PC-3 (cell line): ENCODE results near the gene ARHGAP15. TPM values are rescaled to one million over a fixed set of nuclear protein-coding genes. Genes with fewer than 3 reads are reported as not detected.

Source experiments
- ATAC-seq: fragments of 200-7000 bp; cut with Tn5 transposase; 2 replicates; pipeline ENCODE4 v1.9.1; 2020; ENCODE audit warnings: mild to moderate bottlenecking, moderate library complexity
- Bru-seq: library from RNA; stranded (reverse); fragments of 400-500 nt; gene quantifications from one replicate; lab custom pipeline; 2021; lab: Mats Ljungman, UMichigan
- BruChase-seq, 2 experiments: library from RNA; stranded (reverse); fragments of 400-500 nt; gene quantifications; one replicate each; lab custom pipeline; 2021; lab: Mats Ljungman, UMichigan
- BruUV-seq: library from RNA; stranded (reverse); fragments of 400-500 nt; replicated peaks from 2 replicates; lab custom pipeline; 2021; lab: Mats Ljungman, UMichigan
- CTCF ChIA-PET: fragments of 300-600 bp; sonication (Branson Sonifier 250); formaldehyde crosslinking; loops from one replicate; lab custom pipeline; 2022; ENCODE audit warnings: antibody characterized with exemption; lab: Charles Lee
- POLR2A ChIA-PET: fragments of 300-600 bp; sonication (Branson Sonifier 250); formaldehyde crosslinking; loops from one replicate; lab custom pipeline; 2022; ENCODE audit warnings: antibody characterized with exemption; ENCODE audit not compliant: unreplicated experiment; lab: Charles Lee
- DNase-seq: peaks from one replicate; pipeline ENCODE4 v3.0.0-alpha.2; 2015
- H2AFZ ChIP-seq: fragments of 300-600 bp; sonication (generic); 2 replicates; pipeline ENCODE4 v1.6.0; 2016; ENCODE audit warnings: antibody characterized with exemption, low read length
- H3F3A ChIP-seq: fragments of 300-600 bp; sonication (generic); one replicate; pipeline ENCODE4 v1.6.0; 2017; ENCODE audit warnings: antibody characterized with exemption, low read length, control low read depth, mild to moderate bottlenecking; ENCODE audit not compliant: unreplicated experiment
- H3K27ac ChIP-seq: fragments of 300-600 bp; sonication (generic); 2 replicates; pipeline ENCODE4 v1.5.1; 2016; ENCODE audit warnings: mild to moderate bottlenecking, low read length
- H3K27me3 ChIP-seq: fragments of 300-600 bp; sonication (generic); 2 replicates; pipeline ENCODE4 v1.6.1; 2016; ENCODE audit warnings: low read length, mixed read lengths
- H3K36me3 ChIP-seq: fragments of 300-600 bp; sonication (generic); 2 replicates; pipeline ENCODE4 v1.6.1; 2016; ENCODE audit warnings: low read depth, mixed run types, low read length, mixed read lengths
- H3K4me1 ChIP-seq: fragments of 300-600 bp; sonication (generic); 2 replicates; pipeline ENCODE4 v1.5.1; 2016; ENCODE audit warnings: low read length; ENCODE audit not compliant: insufficient read depth
- H3K4me2 ChIP-seq: fragments of 300-600 bp; sonication (generic); 2 replicates; pipeline ENCODE4 v1.6.0; 2016; ENCODE audit warnings: low read length
- H3K4me3 ChIP-seq: fragments of 300-600 bp; sonication (generic); 2 replicates; pipeline ENCODE4 v1.5.1; 2016; ENCODE audit warnings: mild to moderate bottlenecking, low read length, mixed read lengths
- H3K79me2 ChIP-seq: fragments of 300-600 bp; sonication (generic); 2 replicates; pipeline ENCODE4 v1.6.1; 2017; ENCODE audit warnings: low read length, mixed read lengths
- H3K9ac ChIP-seq: fragments of 300-600 bp; sonication (generic); 2 replicates; pipeline ENCODE4 v1.6.0; 2016; ENCODE audit warnings: mild to moderate bottlenecking, low read length
- H3K9me2 ChIP-seq: fragments of 300-600 bp; sonication (generic); replicated peaks from 2 replicates; pipeline ENCODE4 v1.6.1; 2016; ENCODE audit warnings: mixed run types, low read length, mixed read lengths
- H3K9me3 ChIP-seq: fragments of 300-600 bp; sonication (generic); 2 replicates; pipeline ENCODE4 v1.6.1; 2016; ENCODE audit warnings: low read length, mixed read lengths
- H4K20me1 ChIP-seq: fragments of 300-600 bp; sonication (generic); 2 replicates; pipeline ENCODE4 v1.6.1; 2016; ENCODE audit warnings: low read length, mixed read lengths
- CTCF ChIP-seq: fragments of 300-600 bp; sonication (generic); conservative IDR thresholded peaks from 2 replicates; pipeline ENCODE4 v1.5.1; 2017; ENCODE audit warnings: antibody characterized with exemption, low read depth, mild to moderate bottlenecking, low read length
- EZH2 ChIP-seq: fragments of 300-600 bp; sonication (generic); IDR thresholded peaks from one replicate; pipeline ENCODE4 v1.6.1; 2017; ENCODE audit warnings: antibody characterized with exemption, mild to moderate bottlenecking, low read length; ENCODE audit not compliant: unreplicated experiment
- EZH2phosphoT487 ChIP-seq: fragments of 300-600 bp; sonication (generic); IDR thresholded peaks from 2 replicates; pipeline ENCODE4 v1.6.1; 2018; ENCODE audit warnings: mild to moderate bottlenecking, antibody characterized with exemption, low read length, borderline replicate concordance
- intact Hi-C: fragments of 100-400 bp; cut with micrococcal nuclease; formaldehyde crosslinking; loops from 2 replicates; pipeline ENCODE4 v1.9.0; 2023
- long read RNA-seq: library from polyadenylated mRNA; unstranded; transcript quantifications from one replicate; pipeline ENCODE4 v2.0.0, GENCODE V29; 2021; ENCODE audit not compliant: unreplicated experiment
- total RNA-seq: library from RNA; depleted of rRNA; stranded (reverse); fragments of >200 nt; gene quantifications from 2 replicates; pipeline ENCODE4 v1.2.3, GENCODE V29; 2014; rRNA removed

The ARHGAP15 gene
- total RNA-seq (not detected in 2 replicates), Bru-seq, nascent RNA (percentile 1 among the genes with signal in this experiment), BruChase-seq, experiment 1, labeled RNA remaining after a 6-hour chase (percentile 2 among the genes with signal in this experiment), BruChase-seq, experiment 2, labeled RNA remaining after a 2-hour chase (percentile 5 among the genes with signal in this experiment)
- long read RNA-seq, result 0 reads

- H3K9ac ChIP-seq, result no peak within 1 kb of the TSS
- no peak within 1 kb of the TSS for H2AFZ ChIP-seq
- H3K4me1 ChIP-seq, result no peaks in the 10 kb centered on the region
- H3K9me2 ChIP-seq, result no peaks in the 10 kb centered on the region
- TF ChIP-seq EZH2, result no peak
- no TSS peak for BruUV-seq
- ChIA-PET CTCF (no interaction called here), POLR2A (no interaction called here)
- no peaks in the 10 kb centered on the region for H3F3A ChIP-seq
- no peaks in the 10 kb centered on the region for H3K36me3 ChIP-seq
- ATAC-seq, result no peak
- no peak within 1 kb of the TSS for H3K4me3 ChIP-seq
- H3K4me2 ChIP-seq, result no peak within 1 kb of the TSS
- peaks cover 17% of the 10 kb centered on the region; the same call in 1 of the 2 replicates for H3K27me3 ChIP-seq
- intact Hi-C loops, result no loop called here
- H3K9me3 ChIP-seq, result no peaks in the 10 kb centered on the region
- H4K20me1 ChIP-seq, result no peaks in the 10 kb centered on the region
- H3K27ac ChIP-seq, result no peak within 1 kb of the TSS
- DNase-seq, result no peak
- no peaks in the 10 kb centered on the region for H3K79me2 ChIP-seq
Measured at GRCh38 chr2:143128681-143129580, at the start of gene ARHGAP15. Gene ARHGAP15, plus strand, starts transcription at chr2:143129419.

- CTCF ChIA-PET, result no interaction called here
- Histone ChIP-seq H3K27ac (no peak overlapping the region), H3F3A (no peaks in the 10 kb centered on the region), H3K9ac (no peak overlapping the region), H4K20me1 (no peaks in the 10 kb centered on the region), H3K36me3 (no peaks in the 10 kb centered on the region), H3K79me2 (no peaks in the 10 kb centered on the region), H3K4me3 (no peak overlapping the region), H3K4me1 (no peaks in the 10 kb centered on the region), H2AFZ (no peak overlapping the region), H3K4me2 (no peak overlapping the region), H3K9me3 (no peaks in the 10 kb centered on the region), H3K27me3 (no peaks in the 10 kb centered on the region), H3K9me2 (no peaks in the 10 kb centered on the region)
- intact Hi-C loops, result no loop called here
- ATAC-seq (no peak), DNase-seq (no peak)
- no peak for TF ChIP-seq CTCF
- no peak for TF ChIP-seq EZH2phosphoT487
- no peak for TF ChIP-seq EZH2
- POLR2A ChIA-PET, result no interaction called here
- BruUV-seq, result no TSS peak
Measured at GRCh38 chr2:143081616-143082015, 47.6 kb upstream of the ARHGAP15 start.

- no peaks in the 10 kb centered on the region for H3K79me2 ChIP-seq
- BruUV-seq, result no TSS peak
- CTCF ChIA-PET, result no interaction called here
- no peaks in the 10 kb centered on the region for H3K27me3 ChIP-seq
- H3K27ac ChIP-seq, result no peak overlapping the region
- H2AFZ ChIP-seq, result peak overlapping the region; percentile 43; the same call in 1 of the 2 replicates
- no peak overlapping the region for H3K9ac ChIP-seq
- no peaks in the 10 kb centered on the region for H3K9me2 ChIP-seq
- ATAC-seq, result peak; percentile 73
- intact Hi-C loops, result no loop called here
- H3K4me2 ChIP-seq, result peak overlapping the region; percentile 56
- no peaks in the 10 kb centered on the region for H3K4me1 ChIP-seq
- no peaks in the 10 kb centered on the region for H3K9me3 ChIP-seq
- POLR2A ChIA-PET, result no interaction called here
- DNase-seq, result peak; percentile 46
- no peak for TF ChIP-seq EZH2phosphoT487
- no peak for TF ChIP-seq EZH2
- no peak for TF ChIP-seq CTCF
- H4K20me1 ChIP-seq, result no peaks in the 10 kb centered on the region
- no peaks in the 10 kb centered on the region for H3K36me3 ChIP-seq
- H3K4me3 ChIP-seq, result peak overlapping the region; percentile 37
- H3F3A ChIP-seq, result no peaks in the 10 kb centered on the region
Measured at GRCh38 chr2:143083636-143084035, 45.6 kb upstream of the ARHGAP15 start.
